GM19467 (cell line): ENCODE data around the gene MAP4K4.
"Not testable (repeated sequence)": the region's sequence is repeated elsewhere in the genome, so short reads cannot be mapped to it uniquely, and the experiment has no call there.

Source experiments
- ATAC-seq: cut with Tn5 transposase; IDR thresholded peaks from one replicate; pipeline ENCODE4 v1.9.1; 2021; ENCODE audit warnings: mild to moderate bottlenecking, moderate library complexity; ENCODE audit not compliant: unreplicated experiment

Gene MAP4K4

DNA sequence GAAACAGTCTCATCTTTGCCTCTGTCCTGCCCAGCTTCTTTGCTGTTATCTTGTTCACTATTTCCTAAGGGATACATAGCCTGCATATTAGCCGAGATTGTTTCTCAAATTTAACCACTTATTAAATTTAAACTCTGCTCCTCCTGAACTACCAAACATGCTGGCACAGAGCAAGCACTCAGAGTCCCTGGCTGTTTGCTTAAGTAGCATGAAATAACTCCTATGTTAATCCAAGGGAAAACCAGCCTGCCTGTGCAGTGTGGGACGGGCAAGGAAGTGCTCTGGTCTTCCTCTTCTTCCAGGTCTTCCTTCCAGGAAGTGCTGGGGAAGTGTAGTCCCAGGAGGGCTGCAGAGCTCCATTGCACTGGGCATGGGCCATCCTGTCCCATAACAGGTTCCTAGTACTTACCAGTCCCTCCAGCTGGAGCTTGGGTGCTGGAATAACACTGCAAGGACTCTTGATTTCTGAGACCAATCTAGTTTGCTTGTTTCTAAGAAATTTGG is 198.4 kb downstream of the MAP4K4 start:
- ATAC-seq: no peak

DNA sequence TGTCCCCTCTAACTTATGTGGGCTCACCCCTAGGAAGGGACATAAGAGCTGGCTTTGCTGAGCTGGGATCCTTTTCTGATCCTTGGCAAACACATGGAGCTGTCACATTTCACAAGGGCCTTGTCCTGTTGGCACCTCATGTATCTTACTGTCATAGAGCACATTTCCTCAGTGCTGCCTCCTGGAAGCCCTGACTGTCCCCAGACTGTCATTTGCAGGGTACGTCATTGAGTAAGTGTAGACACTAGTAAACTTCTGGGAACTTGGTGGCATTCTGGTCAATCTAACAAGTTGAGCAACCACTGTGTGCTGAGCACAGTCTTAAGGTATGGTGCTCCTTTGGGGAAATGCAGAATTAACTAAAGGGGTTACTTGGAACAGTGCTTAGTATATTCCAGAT is 199.8 kb downstream of the MAP4K4 start:
- ATAC-seq: no peak

- no peak for ATAC-seq
These were observed 201.8 kb downstream of the MAP4K4 start for GRCh38 chr2:101899265-101899664.

DNA sequence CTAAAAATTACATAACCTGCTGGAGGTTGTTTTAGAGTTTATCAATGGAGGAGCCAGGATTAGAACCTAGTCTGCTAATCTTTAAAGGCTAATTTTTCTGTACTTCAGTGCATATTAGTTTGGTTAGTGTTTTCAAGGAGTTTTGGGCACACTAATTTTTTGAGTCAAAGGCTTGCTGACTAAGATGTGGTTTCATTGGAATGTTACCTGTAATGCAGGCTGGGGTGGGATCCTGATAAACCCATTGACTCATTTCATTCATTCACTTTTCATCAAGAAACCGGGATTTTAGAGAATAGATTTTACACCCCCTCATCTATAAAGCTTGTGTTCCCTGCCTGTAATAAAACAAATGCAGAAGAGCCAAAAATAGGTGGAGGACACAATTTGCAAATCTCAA is 202.4 kb downstream of the MAP4K4 start:
- no peak for ATAC-seq

- ATAC-seq: no peak
These were observed 202.9 kb downstream of the MAP4K4 start for GRCh38 chr2:101900375-101900774.

- no peak for ATAC-seq
These were observed 203.7 kb downstream of the MAP4K4 start for GRCh38 chr2:101901241-101901640.

DNA sequence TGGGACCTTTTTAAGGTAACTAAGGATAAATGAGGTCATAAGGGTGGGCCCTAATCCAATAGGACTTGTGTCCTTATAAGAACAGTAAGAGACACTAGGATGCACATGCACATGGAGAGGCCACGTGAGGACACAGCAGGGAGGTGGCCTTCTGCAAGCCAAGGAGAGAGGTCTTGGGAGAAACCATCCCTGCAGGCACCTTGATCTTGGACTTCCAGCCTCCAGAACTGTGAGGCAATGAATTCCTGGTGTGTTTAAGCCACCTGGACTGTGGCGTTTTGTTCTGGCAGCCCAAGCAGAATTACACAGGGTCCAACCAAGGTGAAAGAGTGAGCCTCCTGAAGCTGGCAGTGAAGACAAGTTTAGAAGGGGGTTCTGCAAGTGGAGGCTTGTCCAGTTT is 204.7 kb downstream of the MAP4K4 start:
- ATAC-seq: no peak

GRCh38 chr2:101904916-101905315 is 207.4 kb downstream of the MAP4K4 start:
- ATAC-seq: no peak

GRCh38 chr2:101905746-101906336 is 208.3 kb downstream of the MAP4K4 start:
- no peak for ATAC-seq

GRCh38 chr2:101909760-101910159 is 212.3 kb downstream of the MAP4K4 start:
- ATAC-seq: no peak

DNA sequence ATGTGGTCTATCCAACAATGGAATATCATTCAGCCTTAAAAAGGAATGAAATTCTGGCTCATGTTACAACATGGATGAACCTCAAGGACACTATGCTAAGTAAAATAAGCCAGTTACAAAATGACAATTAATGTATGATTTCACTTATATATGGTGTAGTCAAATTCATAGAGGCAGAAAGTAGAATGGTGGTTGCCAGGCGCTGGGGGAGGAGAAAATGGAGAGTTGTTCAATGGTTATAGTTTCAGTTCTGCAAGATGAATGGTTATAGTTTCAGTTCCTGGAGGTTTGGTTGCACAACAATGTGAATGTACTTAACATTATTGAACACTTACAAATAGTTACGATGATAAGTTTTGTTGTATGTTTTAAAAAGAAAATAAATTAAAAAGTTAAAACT is 215.0 kb downstream of the MAP4K4 start:
- peak; percentile 96 for ATAC-seq

GRCh38 chr2:101921319-101921952 is 223.9 kb downstream of the MAP4K4 start:
- ATAC-seq: no peak

DNA sequence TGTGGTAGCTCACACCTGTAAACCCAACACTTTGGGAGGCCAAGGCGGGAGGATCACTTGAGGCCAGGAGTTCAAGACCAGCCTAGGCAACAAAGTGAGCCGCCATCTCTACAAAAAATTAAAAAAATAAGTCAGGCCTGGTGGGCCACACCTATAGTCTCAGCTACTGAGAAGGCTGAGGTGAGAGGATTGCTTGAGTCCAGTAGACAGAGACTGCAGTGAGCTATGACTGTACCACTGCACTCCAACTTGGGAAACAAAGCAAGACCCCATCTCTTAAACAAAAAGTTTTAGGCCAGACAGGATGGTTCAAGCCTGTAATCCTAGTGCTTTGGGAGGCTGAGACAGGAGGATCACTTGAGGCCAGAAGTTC is 224.4 kb downstream of the MAP4K4 start:
- ATAC-seq: no peak

DNA sequence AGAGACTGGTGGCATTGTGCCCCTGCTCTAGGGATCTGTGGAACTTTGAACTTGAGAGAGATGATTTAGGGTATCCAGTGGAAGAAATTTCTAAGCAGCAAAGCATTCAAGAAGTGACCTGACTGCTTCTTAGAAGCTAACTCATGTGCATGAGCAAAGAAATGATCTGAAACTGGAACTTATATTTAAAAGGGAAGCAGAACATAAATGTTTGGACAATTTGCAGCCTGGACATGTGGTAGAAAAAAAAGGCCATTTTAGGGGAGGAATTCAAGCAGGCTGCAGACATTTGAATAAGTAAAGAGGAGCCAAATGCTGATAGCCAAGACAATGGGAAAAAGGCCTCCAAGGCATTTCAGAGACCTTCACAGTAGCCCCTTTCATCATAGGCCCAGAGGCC is 226.8 kb downstream of the MAP4K4 start:
- ATAC-seq: not testable (repeated sequence)

GRCh38 chr2:101930019-101930418 is 232.5 kb downstream of the MAP4K4 start:
- no peak for ATAC-seq

DNA sequence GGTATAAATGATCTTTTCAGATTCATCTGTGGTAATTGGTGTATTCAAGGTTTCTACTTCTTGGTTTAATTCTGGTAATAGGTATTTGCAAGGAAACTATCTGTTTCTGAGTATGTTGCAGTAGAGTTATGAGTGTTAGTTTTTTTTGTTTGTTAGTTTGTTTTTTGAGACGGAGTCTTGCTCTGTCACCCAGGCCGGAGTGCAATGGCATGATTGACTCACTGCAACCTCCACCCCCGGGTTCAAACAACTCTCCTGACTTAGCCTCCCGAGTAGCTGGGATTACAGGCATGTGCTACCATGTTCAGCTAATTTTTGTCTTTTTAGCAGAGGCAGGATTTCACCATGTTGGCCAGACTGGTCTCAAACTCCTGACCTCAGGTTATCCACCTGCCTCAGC is 233.3 kb downstream of the MAP4K4 start:
- no peak for ATAC-seq

- ATAC-seq: no peak
These were observed 233.9 kb downstream of the MAP4K4 start for GRCh38 chr2:101931402-101931801.

DNA sequence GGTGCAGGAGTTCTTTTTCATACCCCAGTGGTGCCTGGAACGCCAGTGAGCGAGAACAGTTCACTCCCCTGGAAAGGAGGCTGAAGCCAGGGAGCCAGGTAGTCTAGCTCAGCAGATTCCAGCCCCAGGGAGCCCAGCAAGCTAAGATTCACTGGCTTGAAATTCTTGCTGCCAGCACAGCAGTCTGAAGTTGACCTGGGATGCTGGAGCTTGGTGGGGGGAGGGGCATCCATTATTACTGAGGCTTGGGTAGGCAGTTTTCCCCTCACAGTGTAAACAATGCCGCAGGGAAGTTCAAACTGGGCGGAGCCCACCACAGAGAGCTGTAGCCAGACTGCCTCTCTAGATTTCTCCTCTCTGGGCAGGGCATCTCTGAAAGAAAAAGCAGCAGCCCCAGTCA is 238.3 kb downstream of the MAP4K4 start:
- ATAC-seq: not testable (repeated sequence)

GRCh38 chr2:101942851-101943250 is 245.3 kb downstream of the MAP4K4 start:
- no peak for ATAC-seq
